Kidney epithelial cell (primary cell): Measurements from ENCODE around the gene RDX. TPM values are rescaled to one million over a fixed set of nuclear protein-coding genes. Genes with fewer than 3 reads are reported as not detected.

Experiments used
- DNase-seq: peaks from one replicate; pipeline ENCODE4 v3.0.0-alpha.2; 2010; ENCODE audit warnings: low read depth
- H3K27me3 ChIP-seq: 2 replicates; pipeline ENCODE4 v1.6.0; 2011; ENCODE audit warnings: low read length; ENCODE audit not compliant: control insufficient read depth, insufficient read depth
- H3K36me3 ChIP-seq: 2 replicates; pipeline ENCODE4 v1.5.1; 2011; ENCODE audit warnings: low read length; ENCODE audit not compliant: control insufficient read depth, insufficient read depth
- H3K4me3 ChIP-seq: 2 replicates; pipeline ENCODE4 v1.5.1; 2011; ENCODE audit warnings: low read depth, mild to moderate bottlenecking, control low read depth, low read length
- total RNA-seq: library from RNA; depleted of rRNA; stranded (reverse); fragments of >200 nt; gene quantifications from 2 replicates; pipeline ENCODE4 v1.2.3, GENCODE V29; 2015
- TF ChIP-seq, protein P1 (sequence below): IDR thresholded peaks from 2 replicates; pipeline ENCODE4 v1.5.1; 2011; ENCODE audit warnings: mild to moderate bottlenecking, moderate library complexity, low read length, control low read depth, inconsistent platforms; ENCODE audit not compliant: insufficient read depth, poor library complexity, severe bottlenecking

The RDX gene
- total RNA-seq, 1 donor from 2014 or later: 46.7 TPM

DNA sequence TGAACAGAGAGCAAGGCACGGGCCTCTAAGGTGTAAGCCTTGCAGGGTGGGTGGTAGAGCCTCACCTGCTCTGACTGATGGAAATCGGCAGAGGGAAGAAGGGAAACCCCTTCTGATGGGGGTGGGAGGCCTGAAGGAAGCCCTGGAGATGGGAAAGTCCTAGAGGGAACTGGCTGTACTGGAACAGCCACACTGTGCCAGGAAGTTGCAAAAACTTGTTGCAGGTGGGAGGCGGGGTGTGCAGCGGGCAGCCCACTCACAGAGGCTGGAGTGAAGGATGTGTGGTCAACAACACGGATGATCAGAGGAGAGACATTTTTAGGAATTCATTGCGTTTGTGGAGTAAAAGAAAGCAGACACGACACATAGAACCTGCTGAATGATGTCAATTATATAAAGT, 112.0 kb downstream of the RDX start:
- Histone ChIP-seq H3K27me3 (no peaks in the 10 kb centered on the region), H3K36me3 (no peaks in the 10 kb centered on the region), H3K4me3 (no peak overlapping the region)
- DNase-seq: no peak
- TF ChIP-seq, protein P1, sequence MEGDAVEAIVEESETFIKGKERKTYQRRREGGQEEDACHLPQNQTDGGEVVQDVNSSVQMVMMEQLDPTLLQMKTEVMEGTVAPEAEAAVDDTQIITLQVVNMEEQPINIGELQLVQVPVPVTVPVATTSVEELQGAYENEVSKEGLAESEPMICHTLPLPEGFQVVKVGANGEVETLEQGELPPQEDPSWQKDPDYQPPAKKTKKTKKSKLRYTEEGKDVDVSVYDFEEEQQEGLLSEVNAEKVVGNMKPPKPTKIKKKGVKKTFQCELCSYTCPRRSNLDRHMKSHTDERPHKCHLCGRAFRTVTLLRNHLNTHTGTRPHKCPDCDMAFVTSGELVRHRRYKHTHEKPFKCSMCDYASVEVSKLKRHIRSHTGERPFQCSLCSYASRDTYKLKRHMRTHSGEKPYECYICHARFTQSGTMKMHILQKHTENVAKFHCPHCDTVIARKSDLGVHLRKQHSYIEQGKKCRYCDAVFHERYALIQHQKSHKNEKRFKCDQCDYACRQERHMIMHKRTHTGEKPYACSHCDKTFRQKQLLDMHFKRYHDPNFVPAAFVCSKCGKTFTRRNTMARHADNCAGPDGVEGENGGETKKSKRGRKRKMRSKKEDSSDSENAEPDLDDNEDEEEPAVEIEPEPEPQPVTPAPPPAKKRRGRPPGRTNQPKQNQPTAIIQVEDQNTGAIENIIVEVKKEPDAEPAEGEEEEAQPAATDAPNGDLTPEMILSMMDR: no peak

DNA sequence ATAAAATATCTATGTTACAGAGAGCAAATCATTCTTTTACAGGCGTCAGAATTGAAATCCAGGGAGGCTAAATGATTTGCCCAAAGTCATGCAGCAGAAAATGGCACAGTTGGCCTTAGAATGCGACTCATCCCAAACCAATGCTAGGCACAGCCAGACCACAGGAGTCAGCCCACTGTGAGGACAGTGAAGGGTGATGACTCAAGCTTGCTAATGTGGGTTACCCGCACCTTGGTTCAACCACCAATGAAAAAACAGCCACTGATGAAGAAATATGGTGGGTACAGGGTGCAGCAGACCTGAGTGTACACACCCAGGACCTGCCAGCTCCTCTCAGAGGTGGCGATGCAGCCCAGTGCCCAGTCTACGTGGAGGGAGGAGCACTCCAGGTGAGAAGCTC, 113.5 kb downstream of the RDX start:
- Histone ChIP-seq H3K36me3 (no peaks in the 10 kb centered on the region), H3K4me3 (no peak overlapping the region), H3K27me3 (no peaks in the 10 kb centered on the region)
- TF ChIP-seq, protein P1: no peak
- no peak for DNase-seq

DNA sequence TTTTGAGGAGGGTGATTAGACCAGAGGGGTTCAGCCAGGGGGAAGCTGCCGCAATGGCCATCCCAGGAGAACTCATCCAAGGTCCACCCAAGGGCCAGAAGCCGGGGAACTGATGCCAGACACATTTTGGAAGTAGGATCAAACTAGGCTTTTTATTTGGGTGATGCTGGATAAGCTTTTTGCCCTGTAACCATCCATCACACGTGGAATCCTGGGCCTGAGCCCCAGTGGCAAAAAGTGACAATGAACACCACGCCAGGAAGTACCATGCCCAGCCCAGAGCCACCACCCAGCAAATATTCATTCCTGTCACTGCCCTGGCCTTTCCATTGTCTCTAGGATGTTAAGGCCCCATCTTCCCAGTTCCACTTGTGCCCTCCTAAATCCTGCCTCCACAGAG, 117.3 kb downstream of the RDX start:
- Histone ChIP-seq H3K4me3 (no peak overlapping the region), H3K36me3 (no peaks in the 10 kb centered on the region), H3K27me3 (no peaks in the 10 kb centered on the region)
- TF ChIP-seq, protein P1: no peak
- no peak for DNase-seq

DNA sequence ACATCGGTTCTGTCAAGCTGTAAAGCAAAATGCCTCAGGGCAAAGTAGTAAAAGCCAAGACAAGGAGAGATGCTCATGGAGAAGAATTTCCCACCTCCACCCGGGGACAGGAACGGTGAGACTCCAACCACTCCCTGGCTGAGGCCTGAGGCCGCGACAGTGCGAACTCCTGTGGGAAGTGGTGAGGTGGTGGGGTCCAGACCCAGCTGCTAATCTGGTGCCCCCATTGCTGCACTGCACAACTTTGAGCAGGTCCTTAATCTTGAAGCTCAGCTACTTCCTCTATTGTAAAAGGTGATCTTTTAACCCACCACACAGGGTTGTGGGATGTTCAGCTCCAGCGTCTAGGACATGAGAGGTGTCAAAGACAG, 119.3 kb downstream of the RDX start:
- TF ChIP-seq, protein P1: no peak

DNA sequence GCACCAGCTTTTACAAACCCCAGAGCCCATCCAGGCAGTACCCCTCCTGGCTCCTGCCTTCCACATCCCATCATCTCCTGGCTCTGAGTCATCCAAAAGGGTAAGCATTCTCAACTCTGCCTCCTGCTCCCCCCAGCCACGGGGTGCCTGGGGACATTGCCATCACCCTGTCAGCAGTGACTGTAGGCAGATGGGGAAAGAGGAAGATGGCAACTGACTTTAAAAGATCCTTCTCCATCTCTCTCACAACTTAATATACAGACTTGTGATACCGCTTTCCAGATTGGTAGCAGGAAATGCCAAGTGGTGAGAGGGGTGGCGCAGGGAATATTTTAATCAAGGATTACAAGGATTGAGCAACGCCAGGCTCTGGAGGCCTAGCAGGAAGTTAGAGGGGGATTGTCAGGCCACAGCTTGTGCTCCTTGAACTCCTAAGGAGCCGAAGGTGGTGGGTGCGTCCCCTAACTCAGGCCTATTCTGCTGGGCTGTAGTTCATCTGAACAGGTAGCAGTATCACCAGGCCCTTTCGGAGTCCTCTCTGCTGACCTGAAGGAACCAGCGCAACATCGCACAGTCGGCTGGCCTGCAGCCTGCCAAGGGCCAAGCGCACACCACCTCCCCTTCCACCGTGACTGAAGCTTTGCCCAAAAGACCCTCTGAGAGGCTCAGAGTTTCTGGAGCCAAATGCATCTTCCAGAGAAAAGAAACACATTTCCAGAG, 119.9 kb downstream of the RDX start:
- Histone ChIP-seq H3K36me3 (no peaks in the 10 kb centered on the region), H3K27me3 (no peaks in the 10 kb centered on the region), H3K4me3 (no peak overlapping the region)
- TF ChIP-seq, protein P1: no peak
- no peak for DNase-seq

More for the DNA sequence above, 119.3 kb downstream of the RDX start:
- H3K36me3 ChIP-seq: no peaks in the 10 kb centered on the region
- no peaks in the 10 kb centered on the region for H3K27me3 ChIP-seq
- DNase-seq: no peak
- no peak overlapping the region for H3K4me3 ChIP-seq
